Measurements from ENCODE around the gene INHA. TPM values are rescaled to one million over a fixed set of nuclear protein-coding genes. Genes with fewer than 3 reads are reported as not detected.

Gene INHA
- total RNA-seq, 1 experiment from 2014 or later: not detected

DNA sequence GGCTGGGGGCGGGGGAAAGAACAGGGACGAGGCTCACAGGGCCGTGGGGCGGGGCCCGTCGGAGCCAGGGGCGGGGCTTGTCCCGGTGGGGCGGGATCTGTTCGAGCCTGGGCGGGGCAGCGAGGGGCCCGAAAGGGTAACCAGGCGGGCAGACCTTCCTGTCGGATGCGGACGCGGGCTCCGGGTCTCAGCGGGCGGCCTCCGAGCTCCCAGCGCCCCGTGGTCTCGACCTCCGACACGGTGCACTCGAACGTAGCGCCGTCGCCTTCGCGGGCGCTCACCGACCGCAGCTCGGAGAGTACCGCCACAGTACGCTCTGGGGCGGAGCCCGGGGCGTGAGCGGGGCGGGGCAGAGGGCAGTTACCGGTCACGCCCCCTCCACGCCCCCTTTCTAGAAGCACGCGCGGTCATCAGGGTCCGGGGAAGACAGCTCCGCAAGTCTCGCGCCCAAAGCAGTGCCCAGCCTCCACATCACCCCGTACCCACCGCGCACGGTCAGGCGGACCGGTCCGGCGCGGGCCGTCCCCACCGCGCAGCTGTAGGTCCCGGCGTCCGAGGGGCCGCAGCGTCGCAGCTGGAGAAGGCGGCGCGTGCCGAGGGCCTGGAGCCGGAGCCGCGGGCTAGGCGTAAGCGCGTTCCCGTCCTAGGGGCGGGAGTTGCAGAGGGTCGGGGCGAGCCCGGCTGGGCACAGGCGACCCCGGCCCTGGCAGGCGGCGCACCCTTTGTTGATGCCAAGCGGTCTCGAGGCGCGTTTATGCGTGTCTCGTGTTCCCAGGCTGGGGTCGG, 19.5 kb upstream of the INHA start:
- Histone ChIP-seq H3K79me2 (ENCODE audit: low read length) (no peaks in the 10 kb centered on the region), H3K9me3 (ENCODE audit: low read length) (no peaks in the 10 kb centered on the region), H3K27me3 (ENCODE audit: low read length) (no peaks in the 10 kb centered on the region), H3K4me3 (ENCODE audit: low read length) (no peak overlapping the region), H3K9ac (ENCODE audit: low read length) (no peak overlapping the region), H4K20me1 (ENCODE audit: insufficient read depth, low read depth, low read length) (no peaks in the 10 kb centered on the region), H3K36me3 (ENCODE audit: insufficient read depth, low read length) (no peaks in the 10 kb centered on the region), H3K4me1 (ENCODE audit: low read length) (no peaks in the 10 kb centered on the region), H3K4me2 (ENCODE audit: low read depth, low read length, poor library complexity, severe bottlenecking) (no peak overlapping the region), H2AFZ (ENCODE audit: low read length) (no peak overlapping the region), H3K9me2 (replicated peaks; ENCODE audit: insufficient read depth, low read length) (no peaks in the 10 kb centered on the region), H3K27ac (ENCODE audit: low read length) (no peak overlapping the region)
- no peak for DNase-seq

DNA sequence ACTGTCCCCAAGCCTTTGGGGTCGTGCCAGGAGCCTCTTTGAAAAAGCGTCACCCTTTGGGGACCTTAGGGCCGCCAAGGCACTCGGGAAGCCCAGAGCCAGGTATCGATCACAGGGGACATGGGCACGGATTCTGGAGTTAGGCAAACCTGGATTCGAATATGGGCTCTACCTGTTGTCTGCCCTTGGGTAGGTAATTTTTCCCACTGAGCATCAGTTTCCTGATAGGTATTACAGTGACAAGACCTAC, 19.0 kb upstream of the INHA start:
- Histone ChIP-seq H3K9me2 (replicated peaks; ENCODE audit: insufficient read depth, low read length) (no peaks in the 10 kb centered on the region), H3K4me3 (ENCODE audit: low read length) (no peak overlapping the region), H4K20me1 (ENCODE audit: insufficient read depth, low read depth, low read length) (no peaks in the 10 kb centered on the region), H2AFZ (ENCODE audit: low read length) (no peak overlapping the region), H3K4me2 (ENCODE audit: low read depth, low read length, poor library complexity, severe bottlenecking) (no peak overlapping the region), H3K9me3 (ENCODE audit: low read length) (no peaks in the 10 kb centered on the region), H3K27me3 (ENCODE audit: low read length) (no peaks in the 10 kb centered on the region), H3K27ac (ENCODE audit: low read length) (no peak overlapping the region), H3K79me2 (ENCODE audit: low read length) (no peaks in the 10 kb centered on the region), H3K4me1 (ENCODE audit: low read length) (no peaks in the 10 kb centered on the region), H3K9ac (ENCODE audit: low read length) (no peak overlapping the region), H3K36me3 (ENCODE audit: insufficient read depth, low read length) (no peaks in the 10 kb centered on the region)
- no peak for DNase-seq

- Histone ChIP-seq H2AFZ (ENCODE audit: low read length) (no peak overlapping the region), H3K79me2 (ENCODE audit: low read length) (no peaks in the 10 kb centered on the region), H3K4me3 (ENCODE audit: low read length) (no peak overlapping the region), H3K27ac (ENCODE audit: low read length) (no peak overlapping the region), H3K27me3 (ENCODE audit: low read length) (no peaks in the 10 kb centered on the region), H3K4me2 (ENCODE audit: low read depth, low read length, poor library complexity, severe bottlenecking) (no peak overlapping the region), H3K36me3 (ENCODE audit: insufficient read depth, low read length) (no peaks in the 10 kb centered on the region), H4K20me1 (ENCODE audit: insufficient read depth, low read depth, low read length) (no peaks in the 10 kb centered on the region), H3K9ac (ENCODE audit: low read length) (no peak overlapping the region), H3K4me1 (ENCODE audit: low read length) (no peaks in the 10 kb centered on the region), H3K9me2 (replicated peaks; ENCODE audit: insufficient read depth, low read length) (no peaks in the 10 kb centered on the region), H3K9me3 (ENCODE audit: low read length) (no peaks in the 10 kb centered on the region)
- DNase-seq: no peak
Observed at GRCh38 chr2:219553463-219553963, 18.6 kb upstream of the INHA start.

DNA sequence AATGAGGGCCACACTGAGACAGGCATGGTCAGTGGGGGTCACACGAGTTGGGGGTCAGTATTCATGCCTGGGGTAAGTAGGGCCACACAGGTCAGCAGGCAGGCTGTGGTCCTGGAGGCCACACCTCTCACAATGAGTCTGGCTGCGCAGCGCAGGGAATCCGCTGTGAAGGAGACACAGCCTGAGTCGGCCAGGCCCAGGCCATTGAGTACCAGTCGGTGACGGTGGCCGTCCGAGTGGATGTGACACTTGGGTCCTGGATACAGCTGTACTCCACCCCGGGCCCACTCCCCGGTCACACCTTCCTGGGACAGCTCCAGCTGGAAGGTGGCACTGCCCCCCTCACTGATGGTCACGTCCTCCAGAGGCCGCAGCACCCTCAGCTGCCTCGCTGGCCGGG, 17.8 kb upstream of the INHA start:
- no peak overlapping the region for H3K9ac ChIP-seq (ENCODE audit: low read length)
- no peak overlapping the region for H3K4me2 ChIP-seq (ENCODE audit: low read depth, low read length, poor library complexity, severe bottlenecking)
- H2AFZ ChIP-seq (ENCODE audit: low read length): no peak overlapping the region
- no peaks in the 10 kb centered on the region for H3K9me3 ChIP-seq (ENCODE audit: low read length)
- H4K20me1 ChIP-seq (ENCODE audit: insufficient read depth, low read depth, low read length): no peaks in the 10 kb centered on the region
- H3K4me3 ChIP-seq (ENCODE audit: low read length): no peak overlapping the region
- H3K4me1 ChIP-seq (ENCODE audit: low read length): no peaks in the 10 kb centered on the region
- H3K27ac ChIP-seq (ENCODE audit: low read length): no peak overlapping the region
- no peaks in the 10 kb centered on the region for H3K79me2 ChIP-seq (ENCODE audit: low read length)
- no peaks in the 10 kb centered on the region for H3K27me3 ChIP-seq (ENCODE audit: low read length)
- H3K36me3 ChIP-seq (ENCODE audit: insufficient read depth, low read length): no peaks in the 10 kb centered on the region
- DNase-seq: no peak
- H3K9me2 ChIP-seq (replicated peaks; ENCODE audit: insufficient read depth, low read length): no peaks in the 10 kb centered on the region

GRCh38 chr2:219555956-219556355, 16.2 kb upstream of the INHA start:
- Histone ChIP-seq H3K9me3 (ENCODE audit: low read length) (no peaks in the 10 kb centered on the region), H3K27me3 (ENCODE audit: low read length) (no peaks in the 10 kb centered on the region)

DNA sequence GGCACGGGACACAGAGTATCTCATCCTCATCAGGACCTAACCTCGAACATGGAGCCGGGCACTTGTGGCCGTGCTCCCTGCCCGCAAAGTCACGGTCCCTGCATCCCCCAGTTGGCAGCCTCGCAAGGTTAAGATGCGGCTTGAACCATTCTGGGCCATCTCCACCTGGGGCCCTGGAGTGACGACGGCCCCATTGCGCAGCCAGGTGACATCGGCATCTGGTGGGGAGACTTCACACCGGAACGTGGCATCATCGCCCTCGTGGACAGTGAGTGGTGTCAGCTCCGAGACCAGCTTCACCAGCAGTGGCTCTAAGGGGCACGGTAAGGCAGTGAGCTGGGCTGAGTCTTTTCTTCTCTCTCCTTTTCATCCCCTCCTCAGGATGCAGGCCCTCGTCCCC, 15.7 kb upstream of the INHA start:
- Histone ChIP-seq H3K4me3 (ENCODE audit: low read length) (no peak overlapping the region), H3K4me2 (ENCODE audit: low read depth, low read length, poor library complexity, severe bottlenecking) (no peak overlapping the region), H3K9me3 (ENCODE audit: low read length) (no peaks in the 10 kb centered on the region), H3K9ac (ENCODE audit: low read length) (no peak overlapping the region), H4K20me1 (ENCODE audit: insufficient read depth, low read depth, low read length) (no peaks in the 10 kb centered on the region), H3K36me3 (ENCODE audit: insufficient read depth, low read length) (no peaks in the 10 kb centered on the region), H3K79me2 (ENCODE audit: low read length) (no peaks in the 10 kb centered on the region), H3K9me2 (replicated peaks; ENCODE audit: insufficient read depth, low read length) (no peaks in the 10 kb centered on the region), H3K4me1 (ENCODE audit: low read length) (no peaks in the 10 kb centered on the region), H3K27me3 (ENCODE audit: low read length) (no peaks in the 10 kb centered on the region), H2AFZ (ENCODE audit: low read length) (no peak overlapping the region), H3K27ac (ENCODE audit: low read length) (no peak overlapping the region)
- no peak for DNase-seq

More at GRCh38 chr2:219555956-219556355, 16.2 kb upstream of the INHA start:
- no peak overlapping the region for H3K4me3 ChIP-seq (ENCODE audit: low read length)
- no peaks in the 10 kb centered on the region for H3K4me1 ChIP-seq (ENCODE audit: low read length)
- no peak for DNase-seq
- no peak overlapping the region for H3K4me2 ChIP-seq (ENCODE audit: low read depth, low read length, poor library complexity, severe bottlenecking)
- H3K27ac ChIP-seq (ENCODE audit: low read length): no peak overlapping the region
- no peaks in the 10 kb centered on the region for H3K9me2 ChIP-seq (replicated peaks; ENCODE audit: insufficient read depth, low read length)
- no peak overlapping the region for H3K9ac ChIP-seq (ENCODE audit: low read length)
- no peaks in the 10 kb centered on the region for H3K36me3 ChIP-seq (ENCODE audit: insufficient read depth, low read length)
- H4K20me1 ChIP-seq (ENCODE audit: insufficient read depth, low read depth, low read length): no peaks in the 10 kb centered on the region
- H2AFZ ChIP-seq (ENCODE audit: low read length): no peak overlapping the region
- no peaks in the 10 kb centered on the region for H3K79me2 ChIP-seq (ENCODE audit: low read length)

DNA sequence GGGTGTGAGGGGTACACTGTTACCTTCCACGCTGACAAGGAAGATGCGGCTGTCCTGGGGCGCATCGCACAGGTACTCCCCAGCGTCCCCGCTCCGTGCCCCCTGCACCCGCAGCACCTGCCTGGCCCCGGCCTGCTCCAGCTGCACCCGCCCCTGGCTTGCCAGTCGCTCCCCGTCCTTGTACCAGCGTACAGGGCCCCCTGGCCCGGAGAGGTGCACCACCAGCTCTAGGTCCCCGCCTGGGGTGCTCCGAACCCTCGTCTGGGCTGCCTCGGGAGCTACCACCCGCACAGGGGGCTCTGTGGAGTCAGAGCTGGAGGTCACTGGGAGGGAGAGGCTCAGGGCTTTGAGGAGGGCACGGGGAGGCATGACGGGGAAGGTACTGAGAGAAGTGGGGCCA, 14.8 kb upstream of the INHA start:
- H3K4me3 ChIP-seq (ENCODE audit: low read length): no peak overlapping the region
- H3K9ac ChIP-seq (ENCODE audit: low read length): no peak overlapping the region
- H3K9me2 ChIP-seq (replicated peaks; ENCODE audit: insufficient read depth, low read length): no peaks in the 10 kb centered on the region
- H3K4me1 ChIP-seq (ENCODE audit: low read length): no peaks in the 10 kb centered on the region
- no peaks in the 10 kb centered on the region for H3K27me3 ChIP-seq (ENCODE audit: low read length)
- H3K36me3 ChIP-seq (ENCODE audit: insufficient read depth, low read length): no peaks in the 10 kb centered on the region
- no peak overlapping the region for H3K4me2 ChIP-seq (ENCODE audit: low read depth, low read length, poor library complexity, severe bottlenecking)
- H3K9me3 ChIP-seq (ENCODE audit: low read length): no peaks in the 10 kb centered on the region
- no peak overlapping the region for H3K27ac ChIP-seq (ENCODE audit: low read length)
- H2AFZ ChIP-seq (ENCODE audit: low read length): no peak overlapping the region
- no peak for DNase-seq
- no peaks in the 10 kb centered on the region for H4K20me1 ChIP-seq (ENCODE audit: insufficient read depth, low read depth, low read length)
- no peaks in the 10 kb centered on the region for H3K79me2 ChIP-seq (ENCODE audit: low read length)

GRCh38 chr2:219557791-219558785, 14.0 kb upstream of the INHA start:
- Histone ChIP-seq H3K9me3 (ENCODE audit: low read length) (no peaks in the 10 kb centered on the region), H3K9me2 (replicated peaks; ENCODE audit: insufficient read depth, low read length) (no peaks in the 10 kb centered on the region), H3K36me3 (ENCODE audit: insufficient read depth, low read length) (no peaks in the 10 kb centered on the region), H3K4me3 (ENCODE audit: low read length) (no peak overlapping the region), H3K79me2 (ENCODE audit: low read length) (no peaks in the 10 kb centered on the region), H3K27ac (ENCODE audit: low read length) (no peak overlapping the region), H3K9ac (ENCODE audit: low read length) (no peak overlapping the region), H2AFZ (ENCODE audit: low read length) (no peak overlapping the region), H4K20me1 (ENCODE audit: insufficient read depth, low read depth, low read length) (no peaks in the 10 kb centered on the region), H3K27me3 (ENCODE audit: low read length) (no peaks in the 10 kb centered on the region), H3K4me2 (ENCODE audit: low read depth, low read length, poor library complexity, severe bottlenecking) (no peak overlapping the region), H3K4me1 (ENCODE audit: low read length) (no peaks in the 10 kb centered on the region)
- DNase-seq: no peak

Data from Karpas-422 (cell line).